ENCODE data around the gene PLPP1. TPM values are rescaled to one million over a fixed set of nuclear protein-coding genes. Genes with fewer than 3 reads are reported as not detected.

The PLPP1 gene
- total RNA-seq, 1 donor from 2014 or later: 88.1 TPM

DNA sequence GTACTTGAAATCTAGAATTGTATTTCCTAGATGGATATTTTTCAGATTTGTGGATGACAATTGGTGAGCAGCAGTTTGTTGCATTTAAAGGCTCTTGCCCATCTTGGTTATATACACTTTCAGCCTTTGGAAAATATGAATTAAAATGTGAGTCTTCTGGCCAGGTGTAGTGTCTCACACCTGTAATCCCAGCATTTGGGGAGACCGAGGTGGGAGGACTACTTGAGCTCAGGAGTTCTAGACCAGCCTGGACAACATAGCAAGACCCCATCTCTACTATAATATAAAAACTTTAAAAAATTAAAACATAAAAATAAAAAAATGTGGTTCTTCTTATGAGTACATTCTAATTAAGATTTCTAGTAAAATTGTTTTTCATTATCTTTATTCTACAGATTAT lies 125.0 kb downstream of the PLPP1 start:
- no peak for DNase-seq (ENCODE audit: low spot score)

DNA sequence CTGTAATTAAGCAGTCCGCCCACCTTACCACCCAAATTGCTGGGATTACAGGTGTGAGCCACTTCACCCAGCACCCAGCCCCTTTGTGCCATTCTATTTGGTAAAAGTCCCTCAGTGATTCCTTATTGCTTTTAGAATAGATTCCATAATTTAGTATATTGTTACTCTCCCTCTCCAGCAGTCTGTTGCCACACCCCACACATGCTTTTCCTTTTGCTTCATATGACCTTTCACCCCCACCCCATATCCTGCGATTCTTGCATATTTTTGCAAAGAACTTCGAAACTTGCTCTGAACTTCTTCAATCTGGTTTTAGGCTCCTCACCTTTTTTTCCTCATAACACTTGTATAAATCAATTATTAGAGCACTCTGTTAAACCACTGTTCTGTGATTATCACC lies 126.8 kb downstream of the PLPP1 start:
- no peak for DNase-seq (ENCODE audit: low spot score)

DNA sequence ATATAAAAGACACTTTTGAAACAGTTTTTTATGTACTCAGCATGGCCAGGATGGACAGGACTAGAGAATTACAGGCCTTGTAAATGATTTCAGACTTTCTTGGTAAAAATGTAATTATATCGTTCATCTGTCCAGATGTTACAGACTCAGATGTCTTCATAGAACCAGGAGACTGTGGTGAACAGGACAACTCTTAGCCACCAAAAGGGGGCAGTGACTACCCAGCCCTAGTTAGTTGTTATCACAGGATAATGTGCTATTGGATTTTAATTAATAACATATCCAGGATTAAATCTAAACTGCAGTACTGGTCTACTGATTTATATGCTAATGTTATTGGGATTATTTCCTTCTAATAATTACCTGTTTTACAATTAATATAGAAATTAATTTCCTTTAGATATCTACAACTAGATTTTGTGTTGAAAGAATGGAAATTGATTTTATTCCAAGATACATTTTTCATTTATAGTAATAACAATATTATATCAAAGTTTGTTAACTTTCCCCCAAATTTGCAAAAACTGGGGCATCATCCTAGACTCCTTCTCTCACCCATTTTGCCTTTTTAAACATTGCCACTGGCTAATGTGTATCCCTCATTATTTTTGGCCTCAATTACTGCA lies 127.6 kb downstream of the PLPP1 start:
- DNase-seq (ENCODE audit: low spot score): no peak

DNA sequence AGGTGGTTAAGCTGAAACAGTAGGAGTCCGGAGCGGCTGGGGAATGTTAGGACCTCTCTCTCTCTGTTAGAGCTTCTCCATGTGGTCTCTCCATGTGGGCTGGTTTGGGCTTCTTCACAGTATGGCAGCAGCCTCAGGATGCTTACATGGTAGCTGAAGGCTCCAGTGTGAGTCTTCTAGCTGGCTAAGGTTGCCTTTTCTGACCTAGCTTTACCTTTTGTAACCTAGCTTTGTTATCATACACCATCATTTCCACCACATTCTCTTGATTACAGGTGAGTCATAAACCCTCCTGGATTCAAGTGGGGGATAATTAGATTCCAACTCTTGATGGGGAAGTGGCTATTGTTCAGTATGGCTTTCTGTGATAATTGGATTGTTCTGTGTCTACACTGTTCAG lies 128.5 kb downstream of the PLPP1 start:
- no peak for DNase-seq (ENCODE audit: low spot score)

DNA sequence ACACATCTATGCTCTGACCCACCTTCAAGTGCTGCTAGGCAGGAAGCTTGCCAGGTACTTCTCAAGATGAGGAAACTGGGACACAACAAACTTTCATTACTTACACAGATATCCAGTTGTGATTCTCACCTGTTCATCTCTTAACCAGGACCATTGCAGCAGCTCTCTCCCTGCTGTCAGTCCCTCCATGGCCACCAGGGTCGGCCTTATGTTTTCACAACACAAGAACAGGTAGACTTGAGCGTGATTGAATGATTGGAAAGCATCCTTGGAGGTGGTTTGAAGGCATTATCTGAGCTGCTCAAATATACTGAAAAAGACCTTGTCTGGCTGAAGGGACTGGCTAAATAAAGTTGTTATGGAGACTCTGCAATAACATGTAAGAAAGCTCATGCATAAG lies 132.6 kb downstream of the PLPP1 start:
- no peak for DNase-seq (ENCODE audit: low spot score)

DNA sequence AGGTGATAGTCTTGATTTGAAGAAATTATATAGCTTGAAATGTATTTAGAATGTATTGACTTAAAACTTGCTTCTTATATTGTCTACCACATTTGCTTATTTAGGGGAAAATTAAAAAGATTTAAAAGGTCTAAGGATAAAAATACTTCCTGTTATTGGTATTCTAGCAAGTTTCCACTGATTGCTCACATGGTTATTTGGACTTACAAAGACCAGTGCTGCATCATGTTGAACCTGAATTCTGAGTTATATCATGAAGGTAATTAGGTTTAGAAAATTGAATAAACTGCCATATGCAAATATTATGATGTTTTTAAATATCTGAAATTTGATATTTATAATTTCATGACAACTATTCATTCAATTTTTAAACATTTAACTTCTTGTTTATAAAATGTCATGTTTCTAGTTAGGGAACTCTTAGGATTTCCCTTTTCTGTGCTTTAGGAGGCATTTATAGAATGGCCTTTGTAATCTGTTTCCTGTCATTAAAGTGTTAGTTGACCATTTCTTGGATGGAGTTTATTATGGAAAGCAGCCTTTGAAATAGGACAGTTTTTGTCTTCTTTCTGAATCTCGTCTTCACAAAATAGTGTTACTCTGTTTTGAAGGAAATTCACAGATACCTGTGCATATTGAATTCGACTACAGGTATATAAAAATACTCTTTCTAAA lies 141.1 kb downstream of the PLPP1 start:
- DNase-seq (ENCODE audit: low spot score): no peak

DNA sequence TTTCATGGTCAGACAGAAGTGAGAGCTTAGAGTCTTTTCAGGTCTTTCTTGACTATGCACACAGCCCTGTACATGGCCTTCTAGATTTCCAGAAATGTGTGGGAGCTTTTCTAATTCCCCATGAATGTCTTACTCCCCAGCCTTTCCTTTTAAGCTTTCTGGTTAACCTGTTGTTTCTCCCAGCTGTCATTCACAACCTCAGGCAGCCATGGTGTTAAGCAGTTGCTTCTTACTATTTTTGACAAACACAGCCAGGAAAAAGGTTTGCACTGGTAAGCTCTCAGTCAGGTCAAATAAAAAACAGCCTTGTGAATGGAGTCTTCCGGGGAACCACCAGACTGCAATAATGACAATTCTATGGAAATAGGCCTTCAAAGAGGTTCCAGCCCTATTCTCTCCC lies 142.1 kb downstream of the PLPP1 start:
- no peak for DNase-seq (ENCODE audit: low spot score)

DNA sequence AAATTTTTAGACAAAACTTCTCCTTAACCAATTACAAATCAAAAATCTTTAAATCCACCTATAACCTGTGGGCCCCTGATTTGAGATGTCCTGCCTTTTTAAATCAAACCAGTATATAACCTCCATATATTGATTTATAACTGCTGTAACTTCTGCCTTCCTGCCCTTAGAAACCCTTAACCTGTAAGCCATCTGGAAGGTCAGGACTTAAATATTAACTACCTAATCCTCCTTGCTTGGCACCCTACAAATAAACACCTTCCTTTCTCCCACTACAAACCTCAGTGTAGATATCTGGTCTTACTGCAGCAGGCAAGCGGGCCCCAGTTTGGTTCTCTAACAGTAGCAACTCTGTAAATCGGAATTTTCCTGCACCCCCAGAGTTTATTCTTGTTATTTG lies 143.1 kb downstream of the PLPP1 start:
- no peak for DNase-seq (ENCODE audit: low spot score)

DNA sequence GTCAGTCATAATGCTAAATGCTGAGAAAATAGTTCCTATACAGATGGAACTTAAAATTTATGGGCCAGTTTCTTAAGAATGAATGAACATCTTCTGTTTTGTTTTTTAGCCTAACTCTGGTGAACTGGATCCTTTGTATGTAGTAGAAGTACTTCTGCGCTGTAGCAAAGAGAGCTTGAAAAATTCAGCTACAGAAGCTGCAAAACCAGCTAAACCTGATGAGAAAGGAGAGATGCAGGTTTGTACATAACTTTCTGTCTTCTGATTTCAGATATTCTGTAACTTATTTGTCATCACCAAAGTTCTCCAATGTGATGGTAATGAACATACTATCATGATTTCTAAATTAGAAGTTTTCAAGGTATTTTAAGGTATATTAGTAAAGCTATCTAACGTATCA lies 146.9 kb downstream of the PLPP1 start:
- DNase-seq (ENCODE audit: low spot score): peak; percentile 52

DNA sequence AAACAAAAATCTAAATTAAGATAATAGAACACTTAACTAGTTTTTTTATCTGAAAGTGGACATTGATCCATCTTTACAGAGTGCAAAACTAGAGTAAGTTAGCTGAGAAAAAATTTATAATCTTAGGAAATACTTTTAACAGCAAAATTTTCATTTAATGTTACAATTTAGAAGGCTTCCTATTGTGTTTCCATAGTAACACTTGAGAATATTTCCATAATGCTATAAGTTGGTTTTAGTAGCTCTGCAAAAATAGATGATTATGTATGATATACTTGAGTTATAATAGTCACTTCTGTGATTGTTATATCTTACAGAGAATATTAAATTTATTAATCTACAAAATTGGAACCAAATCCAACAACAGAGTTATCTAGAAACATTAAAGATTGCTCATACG lies 148.4 kb downstream of the PLPP1 start:
- DNase-seq (ENCODE audit: low spot score): no peak

DNA sequence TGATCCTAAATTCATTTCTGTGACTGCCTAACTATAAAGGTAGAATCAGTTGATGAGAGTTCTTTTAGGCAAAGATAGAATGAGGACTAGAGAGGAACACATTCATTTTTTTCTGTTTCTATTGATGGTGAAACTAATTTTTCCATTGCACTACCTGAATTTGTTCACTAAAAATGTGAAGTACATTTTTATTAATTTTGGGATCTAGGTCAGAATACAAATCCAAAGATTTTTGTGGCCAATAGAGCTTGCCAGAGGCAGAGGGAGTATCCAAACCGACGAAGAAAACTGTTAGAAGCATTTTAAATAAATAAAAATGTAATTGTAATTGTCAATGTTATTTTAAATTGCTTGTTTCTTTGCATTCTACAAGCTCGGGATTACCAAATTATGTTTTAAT lies 148.9 kb downstream of the PLPP1 start:
- DNase-seq (ENCODE audit: low spot score): no peak

DNA sequence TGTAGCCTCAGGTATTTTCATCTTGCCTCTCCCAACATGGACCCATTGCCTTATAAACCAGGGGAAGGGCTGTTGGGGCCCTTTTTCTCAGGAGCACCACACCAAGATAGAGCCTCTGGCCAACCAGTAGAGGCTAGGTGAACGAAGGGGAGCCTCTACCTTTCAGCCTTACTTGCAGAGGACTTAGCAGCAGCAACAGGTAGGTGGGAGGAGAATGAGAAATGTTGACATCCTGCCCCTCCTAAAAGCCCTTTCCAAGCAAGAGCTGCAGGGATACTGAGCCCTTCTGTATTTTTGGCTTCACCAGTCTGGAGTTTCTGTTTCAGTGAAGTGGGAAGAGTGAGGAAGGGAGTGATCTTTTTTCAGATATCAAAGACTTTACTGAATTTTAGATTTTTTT lies 149.5 kb downstream of the PLPP1 start:
- no peak for DNase-seq (ENCODE audit: low spot score)

DNA sequence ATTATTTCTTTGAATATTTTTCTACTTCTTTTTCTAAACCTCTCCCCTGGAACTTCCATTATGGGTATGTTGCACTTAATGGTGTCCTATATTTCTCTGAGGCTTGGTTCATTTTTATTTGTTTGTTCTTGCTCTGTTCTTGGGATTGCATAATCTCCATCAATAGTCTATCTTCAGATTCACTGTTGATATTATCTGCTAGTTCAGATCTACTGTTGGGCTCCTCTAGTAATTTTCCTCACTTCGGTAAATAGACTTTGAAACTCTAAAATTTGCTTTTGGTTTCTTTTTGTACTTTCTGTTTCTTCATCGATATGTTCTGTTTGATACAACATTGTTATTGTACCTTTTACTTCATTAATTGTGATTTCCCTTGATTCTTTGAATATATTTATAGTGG lies 150.7 kb downstream of the PLPP1 start:
- DNase-seq (ENCODE audit: low spot score): no peak

DNA sequence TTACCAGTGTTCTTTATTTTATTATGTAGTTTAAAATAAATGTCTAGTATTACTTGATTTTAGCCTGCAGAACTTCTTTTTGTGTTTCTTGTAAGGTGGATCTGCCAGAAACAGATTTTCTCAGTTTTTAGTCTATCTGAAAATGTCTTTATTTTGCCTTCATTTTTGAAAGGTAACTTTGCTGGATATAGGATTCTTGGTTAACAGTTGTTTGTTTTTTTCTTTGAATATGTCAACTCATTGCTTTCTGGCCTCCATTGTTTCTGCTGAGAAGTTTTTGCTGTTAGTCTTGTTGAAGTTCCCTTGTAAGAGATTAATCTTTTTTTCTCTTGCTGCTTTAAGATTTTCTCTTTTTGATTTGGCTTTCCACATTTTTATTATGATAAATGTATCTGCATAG lies 151.5 kb downstream of the PLPP1 start:
- DNase-seq (ENCODE audit: low spot score): no peak

DNA sequence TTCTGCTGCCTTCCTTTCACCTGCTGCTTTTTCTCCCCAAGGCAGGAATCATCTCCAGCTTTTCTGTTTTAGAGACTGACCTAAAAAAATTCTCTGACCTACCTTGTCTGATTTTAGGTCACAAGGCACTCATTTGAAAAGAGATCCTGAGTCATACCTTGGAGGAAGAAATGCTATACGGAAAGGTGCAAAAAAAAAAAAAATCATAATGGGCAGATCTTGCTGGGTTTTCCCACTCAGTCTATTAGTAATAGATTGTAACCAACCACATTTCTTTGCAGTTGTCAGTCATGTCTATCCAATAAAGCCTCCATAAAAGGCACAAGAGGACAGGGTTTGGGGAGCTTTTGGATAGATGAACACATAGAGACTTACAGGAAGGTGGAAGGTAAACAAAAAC lies 157.0 kb downstream of the PLPP1 start:
- DNase-seq (ENCODE audit: low spot score): no peak

Other genes with a start within 250 kb of the PLPP1 start
- 29.4 TPM for gene DHX29, start 227.3 kb downstream of the PLPP1 start, total RNA-seq (ENCODE audit: insufficient read depth, low replicate concordance)
- gene MTREX, start 227.0 kb downstream of the PLPP1 start, total RNA-seq (ENCODE audit: insufficient read depth, low replicate concordance): 109 TPM
- 45.5 TPM for gene SLC38A9, start 177.4 kb upstream of the PLPP1 start, total RNA-seq (ENCODE audit: insufficient read depth, low replicate concordance)
- gene DDX4, start 203.1 kb upstream of the PLPP1 start, total RNA-seq (ENCODE audit: insufficient read depth, low replicate concordance): 4.1 TPM